Measurements from ENCODE around the gene HNRNPA3.
"Not testable (repeated sequence)": the region's sequence is repeated elsewhere in the genome, so short reads cannot be mapped to it uniquely, and the experiment has no call there.

The HNRNPA3 gene

DNA sequence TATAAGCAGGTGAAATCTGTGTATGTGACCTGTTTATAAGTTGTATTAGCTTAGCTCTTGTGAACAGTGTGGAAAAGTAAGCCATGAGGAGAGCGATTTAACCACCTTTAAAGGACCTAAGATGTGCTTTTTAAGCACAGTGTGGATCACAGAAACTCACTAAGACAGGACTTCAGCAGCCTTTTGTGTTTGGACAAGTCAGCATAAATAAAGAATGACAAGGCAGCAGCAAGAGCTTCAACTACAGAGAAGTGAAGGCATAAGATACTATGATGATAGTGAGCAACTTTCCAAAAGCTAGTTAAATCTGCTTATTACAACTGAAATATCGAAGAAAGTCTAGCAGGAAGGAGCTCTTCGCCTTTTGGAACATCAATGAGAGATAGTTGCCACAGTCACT, 8.9 kb downstream of the HNRNPA3 start:
- no peaks in the 10 kb centered on the region for H3K79me2 ChIP-seq (ENCODE audit: control insufficient read depth, insufficient read depth, low read length, poor library complexity)
- no peak overlapping the region for H2BK12ac ChIP-seq (ENCODE audit: low read length)
- H3K18ac ChIP-seq (ENCODE audit: low read length): no peak overlapping the region
- no peaks in the 10 kb centered on the region for H3K27me3 ChIP-seq (ENCODE audit: insufficient read depth, low read length)
- H3K9me3 ChIP-seq (ENCODE audit: insufficient read depth, low read depth, low read length): no peaks in the 10 kb centered on the region
- no peak overlapping the region for H3K23ac ChIP-seq (ENCODE audit: low read length)
- H3K79me1 ChIP-seq (ENCODE audit: low read length): no peaks in the 10 kb centered on the region
- no peak overlapping the region for H2AFZ ChIP-seq (ENCODE audit: insufficient read depth, low read length, poor library complexity)
- no peak overlapping the region for H2AK5ac ChIP-seq (ENCODE audit: low read length)
- H4K8ac ChIP-seq (ENCODE audit: low read depth, low read length): no peak overlapping the region
- no peak overlapping the region for H3K4ac ChIP-seq (ENCODE audit: low read depth, low read length)
- H3K14ac ChIP-seq (ENCODE audit: low read length): no peak overlapping the region
- no peak overlapping the region for H4K91ac ChIP-seq (ENCODE audit: low read depth, low read length)
- WGBS (ENCODE audit: extremely low coverage, insufficient coverage, insufficient read length): no CpG with 5 or more reads among the region's 3 CpGs
- H2BK120ac ChIP-seq (ENCODE audit: insufficient read depth, low read length, poor library complexity): no peak overlapping the region
- no peak overlapping the region for H3K9ac ChIP-seq (ENCODE audit: low read length)
- H4K12ac ChIP-seq (ENCODE audit: low read depth, low read length): no peak overlapping the region
- no peak overlapping the region for H3K4me3 ChIP-seq (ENCODE audit: low read depth, low read length)
- H3K4me1 ChIP-seq (ENCODE audit: control insufficient read depth in 1 of 2, insufficient read depth in 2 of 2, low read length in 2 of 2): no peaks in the 10 kb centered on the region
- H3K27ac ChIP-seq (ENCODE audit: low read depth, low read length): no peak overlapping the region
- peaks cover 11 to 34% of the 10 kb centered on the region in 2 experiments for H3K36me3 ChIP-seq (ENCODE audit: control insufficient read depth in 1 of 2, insufficient read depth in 2 of 2, low read length in 2 of 2)
- H2BK5ac ChIP-seq (ENCODE audit: low read depth, low read length, poor library complexity): no peak overlapping the region
- H3K4me2 ChIP-seq (ENCODE audit: low read length): no peak overlapping the region
- DNase-seq: no peak

DNA sequence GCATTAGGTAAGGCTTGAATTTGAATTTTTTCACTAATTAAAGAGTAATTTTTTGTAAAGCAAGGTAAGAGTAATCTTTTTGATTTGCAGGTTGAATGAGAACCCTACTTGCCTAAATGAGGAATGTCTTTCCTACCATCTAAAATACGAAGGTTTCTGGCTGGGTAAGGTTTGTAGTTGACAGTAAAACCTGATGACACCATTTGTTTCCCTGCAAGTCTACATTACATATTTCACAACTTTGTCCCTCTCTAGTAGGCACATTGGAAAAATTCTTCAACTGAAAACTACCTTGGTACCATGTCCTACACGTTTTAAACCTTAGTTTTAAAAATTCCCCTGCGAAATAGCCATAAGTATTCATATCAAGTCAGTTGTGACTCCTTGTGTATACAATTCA, 9.4 kb downstream of the HNRNPA3 start:
- H3K9me3 ChIP-seq (ENCODE audit: insufficient read depth, low read depth, low read length): no peaks in the 10 kb centered on the region
- H3K4me3 ChIP-seq (ENCODE audit: low read depth, low read length): no peak overlapping the region
- no peak overlapping the region for H2AK5ac ChIP-seq (ENCODE audit: low read length)
- no peak for DNase-seq
- H4K8ac ChIP-seq (ENCODE audit: low read depth, low read length): no peak overlapping the region
- H3K79me1 ChIP-seq (ENCODE audit: low read length): no peaks in the 10 kb centered on the region
- H3K27me3 ChIP-seq (ENCODE audit: insufficient read depth, low read length): no peaks in the 10 kb centered on the region
- H3K18ac ChIP-seq (ENCODE audit: low read length): no peak overlapping the region
- H3K9ac ChIP-seq (ENCODE audit: low read length): no peak overlapping the region
- no peak overlapping the region for H2AFZ ChIP-seq (ENCODE audit: insufficient read depth, low read length, poor library complexity)
- no peak overlapping the region for H3K4ac ChIP-seq (ENCODE audit: low read depth, low read length)
- no peak overlapping the region for H4K91ac ChIP-seq (ENCODE audit: low read depth, low read length)
- H3K14ac ChIP-seq (ENCODE audit: low read length): no peak overlapping the region
- no peak overlapping the region for H2BK120ac ChIP-seq (ENCODE audit: insufficient read depth, low read length, poor library complexity)
- H3K4me1 ChIP-seq (ENCODE audit: control insufficient read depth in 1 of 2, insufficient read depth in 2 of 2, low read length in 2 of 2): no peaks in the 10 kb centered on the region
- no peak overlapping the region for H2BK5ac ChIP-seq (ENCODE audit: low read depth, low read length, poor library complexity)
- H2BK12ac ChIP-seq (ENCODE audit: low read length): no peak overlapping the region
- no CpG with 5 or more reads among the region's 3 CpGs for WGBS (ENCODE audit: extremely low coverage, insufficient coverage, insufficient read length)
- H3K23ac ChIP-seq (ENCODE audit: low read length): no peak overlapping the region
- peaks cover 11 to 32% of the 10 kb centered on the region in 2 experiments for H3K36me3 ChIP-seq (ENCODE audit: control insufficient read depth in 1 of 2, insufficient read depth in 2 of 2, low read length in 2 of 2)
- no peak overlapping the region for H3K4me2 ChIP-seq (ENCODE audit: low read length)
- no peaks in the 10 kb centered on the region for H3K79me2 ChIP-seq (ENCODE audit: control insufficient read depth, insufficient read depth, low read length, poor library complexity)
- H4K12ac ChIP-seq (ENCODE audit: low read depth, low read length): no peak overlapping the region
- H3K27ac ChIP-seq (ENCODE audit: low read depth, low read length): no peak overlapping the region

DNA sequence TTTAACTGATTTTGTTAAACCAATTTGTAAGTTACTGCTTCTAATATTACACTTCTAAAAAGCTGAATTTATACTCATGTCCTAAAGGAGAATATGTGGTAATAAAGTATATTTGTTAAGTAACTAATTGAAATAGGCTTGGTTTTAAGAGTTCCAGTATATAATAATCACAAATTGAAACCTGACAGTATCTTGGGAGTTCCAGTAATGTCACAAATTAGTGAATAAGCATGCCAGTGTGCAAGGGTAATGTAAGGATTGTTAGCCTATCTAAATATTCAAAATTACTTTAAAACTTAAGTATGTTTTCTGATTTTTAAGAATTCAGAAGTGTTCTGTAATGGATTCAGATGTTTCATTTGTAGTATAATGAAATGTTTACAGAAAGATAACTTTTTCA, 10.8 kb downstream of the HNRNPA3 start:
- not testable (repeated sequence) for H2AFZ ChIP-seq (ENCODE audit: insufficient read depth, low read length, poor library complexity); H3K27me3 ChIP-seq (ENCODE audit: insufficient read depth, low read length); DNase-seq; H2BK12ac ChIP-seq (ENCODE audit: low read length); H4K8ac ChIP-seq (ENCODE audit: low read depth, low read length); H3K4me1 ChIP-seq (ENCODE audit: control insufficient read depth in 1 of 2, insufficient read depth in 2 of 2, low read length in 2 of 2); H4K91ac ChIP-seq (ENCODE audit: low read depth, low read length); H3K18ac ChIP-seq (ENCODE audit: low read length); H2AK5ac ChIP-seq (ENCODE audit: low read length); H3K14ac ChIP-seq (ENCODE audit: low read length); H3K4me2 ChIP-seq (ENCODE audit: low read length); H3K27ac ChIP-seq (ENCODE audit: low read depth, low read length); H3K23ac ChIP-seq (ENCODE audit: low read length); H3K4me3 ChIP-seq (ENCODE audit: low read depth, low read length); H3K9me3 ChIP-seq (ENCODE audit: insufficient read depth, low read depth, low read length); H3K79me1 ChIP-seq (ENCODE audit: low read length); H2BK120ac ChIP-seq (ENCODE audit: insufficient read depth, low read length, poor library complexity); H2BK5ac ChIP-seq (ENCODE audit: low read depth, low read length, poor library complexity); H3K9ac ChIP-seq (ENCODE audit: low read length); H3K4ac ChIP-seq (ENCODE audit: low read depth, low read length); H4K12ac ChIP-seq (ENCODE audit: low read depth, low read length); H3K79me2 ChIP-seq (ENCODE audit: control insufficient read depth, insufficient read depth, low read length, poor library complexity)
- H3K36me3 ChIP-seq (ENCODE audit: control insufficient read depth in 1 of 2, insufficient read depth in 2 of 2, low read length in 2 of 2): peaks cover 4 to 22% of the 10 kb centered on the region in 2 experiments

DNA sequence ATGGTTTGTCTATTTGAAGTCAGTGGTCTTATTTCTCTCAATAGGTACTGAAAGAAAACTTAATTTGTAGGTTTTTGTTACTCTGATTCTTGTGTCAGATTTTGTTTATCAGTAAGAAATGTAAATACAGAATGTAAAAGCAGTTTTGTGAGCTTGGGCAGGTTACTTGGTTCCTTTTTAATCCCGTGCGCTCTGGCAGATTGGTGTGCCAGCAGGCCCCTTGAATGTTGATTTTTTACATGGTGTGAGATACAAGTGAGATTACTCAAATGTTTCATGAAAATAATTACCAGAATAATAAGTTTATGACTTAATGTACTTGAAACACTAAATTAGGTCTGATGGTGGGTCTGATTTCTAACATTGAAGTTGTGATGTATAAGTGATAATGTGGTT, 13.4 kb downstream of the HNRNPA3 start:
- peaks cover 7 to 20% of the 10 kb centered on the region in 2 experiments for H3K36me3 ChIP-seq (ENCODE audit: control insufficient read depth in 1 of 2, insufficient read depth in 2 of 2, low read length in 2 of 2)
- no peak overlapping the region for H3K4me3 ChIP-seq (ENCODE audit: low read depth, low read length)
- H3K79me1 ChIP-seq (ENCODE audit: low read length): no peaks in the 10 kb centered on the region
- H3K79me2 ChIP-seq (ENCODE audit: control insufficient read depth, insufficient read depth, low read length, poor library complexity): no peaks in the 10 kb centered on the region
- H2BK120ac ChIP-seq (ENCODE audit: insufficient read depth, low read length, poor library complexity): no peak overlapping the region
- H2AK5ac ChIP-seq (ENCODE audit: low read length): no peak overlapping the region
- no peaks in the 10 kb centered on the region for H3K27me3 ChIP-seq (ENCODE audit: insufficient read depth, low read length)
- no peak overlapping the region for H3K23ac ChIP-seq (ENCODE audit: low read length)
- no peak overlapping the region for H4K8ac ChIP-seq (ENCODE audit: low read depth, low read length)
- no peak overlapping the region for H3K27ac ChIP-seq (ENCODE audit: low read depth, low read length)
- H4K12ac ChIP-seq (ENCODE audit: low read depth, low read length): no peak overlapping the region
- H2AFZ ChIP-seq (ENCODE audit: insufficient read depth, low read length, poor library complexity): no peak overlapping the region
- H3K18ac ChIP-seq (ENCODE audit: low read length): no peak overlapping the region
- H3K4me1 ChIP-seq (ENCODE audit: control insufficient read depth in 1 of 2, insufficient read depth in 2 of 2, low read length in 2 of 2): no peaks in the 10 kb centered on the region
- H3K9ac ChIP-seq (ENCODE audit: low read length): no peak overlapping the region
- H3K9me3 ChIP-seq (ENCODE audit: insufficient read depth, low read depth, low read length): no peaks in the 10 kb centered on the region
- WGBS (ENCODE audit: extremely low coverage, insufficient coverage, insufficient read length): no CpG with 5 or more reads among the region's 2 CpGs
- no peak overlapping the region for H3K14ac ChIP-seq (ENCODE audit: low read length)
- H2BK5ac ChIP-seq (ENCODE audit: low read depth, low read length, poor library complexity): no peak overlapping the region
- no peak overlapping the region for H3K4ac ChIP-seq (ENCODE audit: low read depth, low read length)
- no peak overlapping the region for H2BK12ac ChIP-seq (ENCODE audit: low read length)
- no peak overlapping the region for H4K91ac ChIP-seq (ENCODE audit: low read depth, low read length)
- no peak overlapping the region for H3K4me2 ChIP-seq (ENCODE audit: low read length)
- DNase-seq: no peak

Data from trophoblast cell (in vitro differentiated cells and primary cell).